ENCODE results near the gene NT5C3B.
"Not testable (repeated sequence)": the region's sequence is repeated elsewhere in the genome, so short reads cannot be mapped to it uniquely, and the experiment has no call there.

The NT5C3B gene

DNA sequence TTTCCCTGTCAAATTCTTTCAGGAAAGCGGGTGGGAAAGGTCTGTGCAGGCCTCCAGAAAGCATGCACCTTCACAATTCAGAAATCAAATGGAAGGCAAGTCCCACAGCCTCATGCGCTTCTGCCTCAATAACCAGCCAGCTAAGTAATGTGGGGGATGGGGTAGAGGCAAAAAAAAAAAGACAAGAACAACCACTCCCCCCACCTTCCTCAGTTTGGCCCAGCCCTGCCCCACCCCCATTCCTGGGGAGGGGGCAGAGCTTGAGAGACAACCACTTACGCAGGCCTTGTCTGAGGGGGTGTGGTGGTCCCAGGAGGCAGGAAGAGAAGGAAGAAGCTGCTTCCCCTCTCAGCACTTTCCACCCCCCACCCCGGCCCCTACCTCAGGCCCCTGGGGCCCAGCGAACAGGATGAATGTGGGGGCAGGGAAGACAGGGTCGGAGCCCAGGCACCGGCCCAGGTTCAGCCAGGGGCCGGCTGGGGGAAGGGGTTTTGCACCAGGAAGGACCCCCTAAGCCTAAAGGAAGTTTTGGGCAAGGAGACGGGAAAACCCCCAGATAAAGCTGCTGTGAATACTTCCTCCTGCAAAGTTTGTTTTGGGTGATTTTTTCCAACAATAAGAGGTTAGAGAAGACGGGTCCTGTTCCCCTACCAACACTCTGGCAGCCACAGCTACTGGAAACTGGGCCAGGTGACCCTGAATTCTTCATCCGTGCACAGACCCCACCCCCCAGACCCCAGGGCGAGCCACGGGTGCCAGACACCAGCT, 50.8 kb downstream of the NT5C3B start:
- no peak for DNase-seq (ENCODE audit: low read depth in 2 of 2, low spot score in 1 of 2)

DNA sequence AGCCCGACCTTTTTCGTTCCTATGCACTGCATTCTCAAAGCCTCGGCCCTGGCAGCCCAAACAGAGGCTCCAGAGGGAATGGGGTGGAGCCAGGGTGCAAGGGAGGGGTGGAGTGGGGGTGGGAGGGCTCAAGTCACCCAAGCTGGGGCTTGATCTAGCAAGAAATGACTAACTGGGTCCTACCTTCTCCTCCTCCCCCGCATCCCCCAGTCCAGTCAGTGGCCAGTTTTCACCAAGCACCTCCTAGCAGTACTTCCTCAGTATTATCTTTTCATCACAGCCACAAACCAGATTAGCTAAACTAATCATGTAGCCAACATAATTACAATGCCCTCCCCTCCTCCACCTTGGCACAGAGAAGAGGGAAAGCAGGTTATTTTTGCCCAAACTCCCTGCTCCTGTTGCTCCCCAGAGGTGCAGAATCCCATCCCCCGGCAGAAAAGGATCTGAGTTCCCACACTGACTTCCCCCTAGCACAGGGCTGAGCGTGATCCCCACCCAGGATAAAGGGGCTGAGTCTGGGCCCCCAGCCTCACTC, 51.8 kb downstream of the NT5C3B start:
- DNase-seq (ENCODE audit: low read depth in 2 of 2, low spot score in 1 of 2), result no peak

DNA sequence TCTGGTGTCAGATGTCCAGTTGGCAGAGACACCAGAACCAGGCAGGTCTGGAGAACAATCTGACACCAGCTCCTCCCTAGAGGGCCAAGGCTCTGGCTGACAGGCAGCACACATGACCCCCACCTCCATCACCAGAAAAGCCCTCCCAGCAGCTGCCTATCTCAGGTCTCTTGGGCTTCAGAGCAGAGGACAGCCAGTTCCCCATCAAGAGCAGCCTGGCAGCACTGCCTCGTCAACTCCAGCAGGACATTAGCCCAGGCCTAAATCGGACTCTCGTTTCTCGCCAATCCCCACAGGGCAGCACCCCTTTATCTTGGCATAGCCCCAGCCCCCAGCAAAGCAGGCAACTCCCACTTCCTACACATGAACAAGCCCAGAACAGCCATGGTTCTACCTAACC, 53.9 kb downstream of the NT5C3B start:
- no peak for DNase-seq (ENCODE audit: low read depth in 2 of 2, low spot score in 1 of 2)

DNA sequence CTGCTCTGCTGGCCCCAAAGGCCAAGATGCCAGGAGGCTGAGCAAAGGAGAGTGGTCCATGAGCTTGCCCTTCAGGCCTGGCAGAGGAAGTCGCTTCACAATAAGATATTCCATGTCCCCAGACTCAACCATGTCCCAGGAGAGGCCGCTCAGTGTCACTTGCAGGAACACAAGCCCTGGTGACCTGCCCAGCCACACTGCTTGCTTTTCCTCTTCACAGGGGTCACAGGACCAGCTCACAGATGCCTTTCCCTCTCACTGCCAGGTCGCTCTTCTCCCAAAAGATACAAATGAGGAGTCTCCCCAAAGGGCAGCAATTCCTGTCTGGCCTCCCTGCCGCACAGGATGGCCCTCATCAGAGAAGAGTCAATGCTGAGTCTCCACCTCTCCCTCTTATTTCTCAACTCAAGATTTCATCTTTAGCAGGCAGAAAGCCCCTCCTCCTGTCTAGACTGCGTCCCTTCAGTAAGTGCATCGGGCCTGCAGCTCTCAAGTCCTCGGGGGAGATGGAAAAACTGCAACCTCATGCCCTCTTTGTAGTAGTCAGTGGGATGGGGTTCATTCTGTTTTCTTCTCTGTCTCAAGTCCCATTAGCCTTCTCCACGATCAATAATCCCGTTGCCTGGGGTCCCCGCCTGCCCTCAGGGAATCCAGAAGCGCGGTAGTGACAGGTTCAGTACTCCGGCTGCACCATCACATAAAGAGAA, 54.5 kb downstream of the NT5C3B start:
- no peak for DNase-seq (ENCODE audit: low read depth in 2 of 2, low spot score in 1 of 2)

DNA sequence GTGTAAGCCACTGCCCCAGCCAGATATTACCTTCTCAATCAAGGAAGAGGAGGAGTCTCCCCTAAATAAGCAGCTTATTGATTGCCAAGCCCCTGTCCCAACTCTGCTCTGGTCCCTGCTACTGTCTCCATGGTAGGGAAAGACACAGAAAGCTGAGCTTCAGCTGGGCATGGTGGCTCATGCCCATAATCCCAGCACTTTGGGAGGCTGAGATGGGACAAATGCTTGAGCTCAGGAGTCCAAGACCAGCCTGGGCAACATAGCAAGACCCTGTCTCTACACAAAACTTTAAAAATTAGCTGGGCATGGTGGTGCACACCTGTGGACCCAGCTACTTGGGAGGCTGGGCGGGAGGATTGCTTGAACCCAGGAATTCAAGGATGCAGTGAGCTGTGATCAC, 56.1 kb downstream of the NT5C3B start:
- no peak for DNase-seq (ENCODE audit: low read depth in 2 of 2, low spot score in 1 of 2)

DNA sequence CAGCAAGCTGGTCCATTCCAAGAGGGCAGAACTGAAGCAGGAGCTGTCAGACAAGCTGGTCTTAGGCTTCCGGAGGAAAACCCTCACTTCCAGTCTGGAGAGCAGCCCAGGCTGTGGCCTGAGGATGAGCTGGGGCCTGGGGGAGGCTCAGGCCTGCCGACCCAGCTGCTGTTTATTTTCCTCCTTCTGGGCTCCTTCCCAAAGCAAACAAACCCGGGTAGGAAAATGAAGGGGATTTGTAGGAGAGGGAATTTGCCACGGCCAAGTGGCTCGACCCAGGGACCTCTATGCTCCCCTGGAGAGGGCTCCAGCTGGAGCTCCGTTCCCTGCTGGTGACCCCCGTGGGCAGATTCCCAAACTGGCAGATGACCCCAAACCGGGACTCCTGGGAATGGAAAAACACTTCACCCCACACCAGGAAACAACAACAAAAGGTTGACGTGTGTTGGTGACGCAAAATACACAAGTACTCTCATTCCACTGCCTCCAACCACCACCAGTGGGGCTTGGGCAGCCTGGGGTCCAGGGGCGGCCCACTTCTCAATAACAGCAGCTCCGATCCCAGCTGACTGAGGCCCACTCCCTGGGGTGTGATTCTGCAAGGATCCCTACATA, 58.4 kb downstream of the NT5C3B start:
- no peak for DNase-seq (ENCODE audit: low read depth in 2 of 2, low spot score in 1 of 2)

DNA sequence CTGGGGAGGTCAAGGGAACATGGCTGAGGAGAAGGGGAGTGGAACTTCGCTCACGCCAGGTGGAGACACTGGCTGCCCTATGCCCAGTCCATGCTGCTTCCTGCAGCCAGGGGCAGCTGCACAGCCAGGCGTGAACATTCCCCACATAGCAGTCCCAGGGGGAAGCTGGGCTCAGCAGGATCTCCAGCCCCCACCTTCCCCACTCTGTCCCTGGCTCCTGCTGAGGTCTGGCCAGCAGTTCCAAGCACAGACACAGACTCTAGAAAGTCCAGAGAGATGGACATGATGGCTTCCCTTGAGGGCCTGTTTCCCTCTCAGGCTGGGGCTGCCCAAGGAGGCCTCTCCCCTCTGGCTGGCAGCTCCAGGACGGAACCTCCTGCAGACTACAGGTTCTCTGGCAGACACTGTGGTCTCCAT, 58.9 kb downstream of the NT5C3B start:
- DNase-seq (ENCODE audit: low read depth in 2 of 2, low spot score in 1 of 2), result no peak

DNA sequence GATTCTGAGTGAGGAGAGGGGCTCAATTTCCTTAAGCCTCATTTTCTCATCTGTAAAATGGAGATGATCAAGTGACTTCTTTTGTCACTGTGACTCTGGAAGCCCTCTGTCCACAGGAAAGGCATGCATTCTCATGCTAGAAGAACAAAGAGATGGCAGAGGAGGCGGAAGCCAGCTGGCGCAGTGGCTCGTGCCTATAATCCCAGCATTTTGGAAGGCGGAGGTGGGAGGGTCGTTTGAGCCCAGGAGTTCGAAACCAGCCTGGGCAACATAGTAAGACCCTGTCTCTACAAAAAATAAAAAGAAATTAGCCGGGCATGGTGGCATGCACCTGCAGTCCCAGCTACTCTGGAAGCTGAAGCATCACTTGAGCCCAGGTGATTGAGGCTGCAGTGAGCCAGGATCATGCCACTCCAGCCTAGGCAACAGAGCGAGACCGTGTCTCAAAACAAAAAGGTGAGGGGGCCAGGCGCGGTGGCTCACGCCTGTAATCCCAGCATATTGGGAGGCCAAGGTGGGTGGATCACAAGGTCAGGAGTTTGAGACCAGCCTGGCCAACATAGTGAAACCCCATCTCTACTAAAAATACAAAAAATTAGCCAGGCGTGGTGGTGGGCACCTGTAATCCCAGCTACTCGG, 59.7 kb downstream of the NT5C3B start:
- not testable (repeated sequence) for DNase-seq (ENCODE audit: low read depth in 2 of 2, low spot score in 1 of 2)

DNA sequence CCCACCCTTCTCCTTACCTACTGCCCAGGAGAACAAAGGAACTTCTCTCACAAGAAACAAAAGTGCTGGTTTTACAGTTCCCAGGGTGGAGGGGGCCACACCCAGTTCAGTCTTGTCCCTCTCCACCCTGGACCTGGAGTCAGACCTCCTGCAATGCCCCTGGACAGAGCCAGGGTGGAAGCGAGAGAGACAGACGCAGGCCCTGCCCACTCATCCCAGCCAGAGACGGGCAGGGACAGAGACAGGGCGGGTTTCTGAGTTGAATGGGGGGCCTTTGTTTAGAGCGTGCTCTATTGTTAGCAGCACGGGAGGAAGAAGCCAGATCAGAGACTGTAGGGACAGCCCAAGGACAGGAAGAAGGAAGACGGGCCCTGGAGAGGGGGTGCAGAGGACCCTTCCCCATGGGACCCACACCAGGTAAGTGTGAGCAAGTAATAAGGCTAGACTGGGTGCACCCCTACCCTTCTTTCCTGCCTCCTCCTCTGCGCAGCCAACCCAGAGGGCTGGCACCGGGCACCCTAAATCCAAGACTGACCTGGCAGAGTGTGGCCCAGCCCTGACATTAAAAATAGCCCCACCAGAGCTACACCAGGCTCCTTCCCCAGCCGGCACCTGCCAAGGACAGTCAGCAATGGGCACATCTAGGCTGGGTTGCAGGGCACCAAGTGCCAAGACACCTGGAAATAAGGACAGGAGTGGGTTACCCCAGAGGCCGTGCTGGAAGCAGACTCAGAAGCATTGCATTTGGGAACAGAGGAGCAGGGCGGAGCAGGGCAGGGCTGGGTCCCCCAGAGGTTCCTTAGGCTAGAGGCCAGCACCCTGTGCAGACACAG, 60.4 kb downstream of the NT5C3B start:
- no peak for DNase-seq (ENCODE audit: low read depth in 2 of 2, low spot score in 1 of 2)
